Stimulated activated CD8-positive, alpha-beta memory T cell treated with anti-CD3 and anti-CD28 coated beads, Interleukin-15, amount 100 ng/mL, for 4 hours (primary cell): Measurements from ENCODE around the gene SPEM3.
"Not testable (repeated sequence)": the region's sequence is repeated elsewhere in the genome, so short reads cannot be mapped to it uniquely, and the experiment has no call there.

Experiments used
- DNase-seq, 2 donors: peaks; one replicate each; pipeline ENCODE4 v3.0.0-alpha.2; 2020; ENCODE audit warnings: low read depth in 2 of 2

The SPEM3 gene

GRCh38 chr17:7442142-7442541 is 13.5 kb downstream of the SPEM3 start:
- DNase-seq: no peak

DNA sequence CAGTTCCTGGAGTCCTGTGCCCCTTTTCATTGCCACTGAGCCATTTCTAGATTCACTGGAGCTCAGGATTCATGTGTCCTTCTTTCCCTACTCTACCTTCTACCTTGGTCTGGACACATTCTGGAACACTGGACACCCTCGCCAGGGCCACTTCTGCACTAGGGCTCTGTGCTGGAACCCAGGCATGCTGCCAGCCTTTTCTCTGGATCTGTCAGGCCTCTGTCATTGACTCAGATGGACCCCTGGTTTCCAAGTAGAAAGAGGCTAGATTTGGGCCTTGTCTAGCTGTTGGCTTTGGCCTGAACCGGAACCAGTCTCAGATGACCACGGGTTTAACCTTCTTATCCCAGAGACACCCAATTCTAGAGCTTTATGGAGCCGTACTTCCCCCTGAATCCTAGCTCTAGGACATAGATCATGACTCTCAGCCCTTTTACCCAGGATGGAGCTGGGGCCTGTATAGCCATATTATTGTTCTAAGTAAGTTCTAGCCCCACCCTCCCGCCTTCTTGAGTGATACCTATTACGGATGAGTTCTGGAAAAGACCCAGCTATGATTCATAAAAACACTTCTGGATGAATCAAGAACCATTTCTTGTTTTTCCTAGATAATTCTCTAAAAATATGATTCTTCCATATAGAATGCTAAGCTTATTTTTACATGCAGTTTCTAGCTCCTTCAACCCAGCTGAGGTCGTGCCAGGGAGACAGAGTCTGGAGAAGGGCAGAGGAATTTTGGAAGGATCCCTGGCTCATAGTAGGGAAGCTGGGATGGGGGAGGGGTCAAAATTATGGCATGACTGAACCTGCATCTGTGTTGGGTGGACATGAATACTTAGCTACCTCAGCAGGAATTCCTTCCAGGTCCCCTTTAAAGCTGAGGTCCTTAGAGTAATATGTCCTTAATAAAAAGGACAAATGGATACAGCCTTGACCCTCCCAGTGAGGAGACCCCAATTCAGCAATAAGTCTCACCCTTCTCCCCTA is 15.1 kb downstream of the SPEM3 start:
- no peak for DNase-seq

DNA sequence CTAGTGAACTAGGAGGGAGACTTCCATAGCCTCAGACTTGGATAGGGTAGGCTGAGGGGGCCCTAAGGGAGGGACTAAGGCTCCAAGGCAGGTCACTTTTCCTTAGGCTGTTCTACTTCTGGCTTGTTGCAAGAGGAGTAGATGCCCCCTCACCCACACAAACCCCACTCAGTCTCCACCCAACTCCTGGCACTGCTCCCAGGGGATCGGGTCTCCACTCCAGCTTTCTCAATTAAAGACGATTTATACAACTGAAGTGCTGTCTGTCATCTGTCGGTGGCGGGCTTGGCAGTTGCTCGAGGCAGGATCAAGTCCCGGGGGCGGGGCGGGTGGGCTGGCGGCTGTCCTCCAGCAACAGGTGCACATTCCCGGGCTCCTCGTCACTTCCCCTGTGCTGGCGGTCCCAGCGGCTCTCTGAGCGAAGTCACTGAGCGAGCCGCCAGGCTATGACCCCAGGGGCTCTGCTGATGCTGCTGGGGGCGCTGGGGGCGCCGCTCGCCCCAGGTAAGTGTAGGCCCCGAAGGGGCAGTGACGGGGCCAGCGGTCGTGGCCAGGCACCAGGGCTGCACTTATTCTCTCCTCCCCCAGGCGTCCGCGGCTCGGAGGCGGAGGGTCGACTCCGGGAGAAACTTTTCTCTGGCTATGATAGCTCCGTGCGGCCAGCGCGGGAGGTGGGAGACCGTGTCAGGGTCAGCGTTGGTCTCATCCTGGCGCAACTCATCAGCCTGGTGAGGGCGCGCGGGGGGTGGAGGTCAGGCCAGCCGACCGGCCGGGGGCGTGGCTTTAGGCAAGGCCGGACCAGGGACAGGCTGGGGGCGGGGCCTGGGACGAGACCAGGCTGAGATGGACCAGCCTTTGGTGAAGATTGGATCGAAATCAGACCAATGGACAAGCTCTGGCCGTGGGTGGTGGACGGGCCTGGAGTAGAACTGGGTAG is 16.3 kb downstream of the SPEM3 start, which contains the start of gene CHRNB1:
TSS of gene CHRNB1 (plus strand) at position 380 of the 937 bp plus-strand sequence. CDS start at position 447, 67 bp downstream.
- DNase-seq: no peak

- no peak for DNase-seq
These were observed 16.9 kb downstream of the SPEM3 start for GRCh38 chr17:7445619-7445968.

DNA sequence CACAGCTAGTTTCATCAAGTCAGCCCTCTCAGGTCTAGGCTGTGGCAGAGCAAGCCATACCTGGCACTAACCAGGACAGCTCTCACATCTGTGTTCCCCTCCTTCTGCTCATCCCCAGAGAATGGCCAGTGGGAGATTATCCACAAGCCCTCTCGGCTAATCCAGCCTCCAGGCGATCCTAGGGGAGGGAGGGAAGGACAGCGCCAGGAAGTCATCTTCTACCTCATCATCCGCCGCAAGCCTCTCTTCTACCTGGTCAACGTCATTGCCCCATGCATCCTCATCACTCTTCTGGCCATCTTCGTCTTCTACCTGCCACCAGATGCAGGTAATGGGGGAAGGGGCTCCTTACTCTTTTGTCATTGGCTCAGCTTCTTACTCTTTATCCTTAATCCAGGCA is 19.8 kb downstream of the SPEM3 start:
- DNase-seq: no peak

GRCh38 chr17:7459961-7460545 is 31.4 kb downstream of the SPEM3 start:
- no peak for DNase-seq

DNA sequence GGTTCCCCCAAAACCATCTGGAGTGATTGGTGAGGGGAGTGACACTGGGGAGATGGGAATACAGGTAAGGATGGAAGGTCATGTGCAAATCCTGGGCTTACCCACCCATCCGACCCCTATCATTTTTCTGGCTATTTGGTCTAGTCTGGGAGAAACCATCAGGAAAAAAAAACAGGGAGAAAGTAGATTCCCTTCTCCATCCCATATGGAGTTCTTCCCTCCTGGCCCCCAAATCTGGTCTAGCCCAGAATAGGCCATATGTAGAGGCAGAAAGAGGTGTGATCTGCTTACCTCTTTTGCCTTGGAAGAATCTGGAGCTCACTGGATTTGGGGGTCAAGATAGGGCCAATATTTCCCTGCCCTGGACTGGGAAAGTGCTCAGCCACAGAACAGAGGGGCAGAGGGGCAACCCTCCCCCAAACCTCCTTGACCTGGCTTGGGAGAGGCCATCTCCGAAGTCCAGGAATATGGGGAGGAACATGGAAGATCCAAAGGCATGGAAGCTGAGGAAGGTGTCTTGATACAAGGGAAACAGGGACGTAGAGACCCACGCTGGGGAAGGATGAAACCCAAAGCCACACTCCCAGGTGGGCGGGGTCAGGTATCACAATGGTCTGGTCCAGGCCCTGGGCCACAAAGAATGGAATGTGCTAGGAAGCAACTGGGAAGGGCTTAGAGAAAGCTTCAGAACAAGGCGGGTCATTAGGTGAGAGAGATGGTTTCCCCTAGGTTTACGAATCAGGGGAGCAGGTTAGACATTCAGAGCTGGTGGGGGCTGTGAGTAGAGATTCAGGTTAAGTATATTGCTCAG is 32.4 kb downstream of the SPEM3 start:
- DNase-seq: no peak

GRCh38 chr17:7462474-7463371 is 34.1 kb downstream of the SPEM3 start:
- DNase-seq: no peak

DNA sequence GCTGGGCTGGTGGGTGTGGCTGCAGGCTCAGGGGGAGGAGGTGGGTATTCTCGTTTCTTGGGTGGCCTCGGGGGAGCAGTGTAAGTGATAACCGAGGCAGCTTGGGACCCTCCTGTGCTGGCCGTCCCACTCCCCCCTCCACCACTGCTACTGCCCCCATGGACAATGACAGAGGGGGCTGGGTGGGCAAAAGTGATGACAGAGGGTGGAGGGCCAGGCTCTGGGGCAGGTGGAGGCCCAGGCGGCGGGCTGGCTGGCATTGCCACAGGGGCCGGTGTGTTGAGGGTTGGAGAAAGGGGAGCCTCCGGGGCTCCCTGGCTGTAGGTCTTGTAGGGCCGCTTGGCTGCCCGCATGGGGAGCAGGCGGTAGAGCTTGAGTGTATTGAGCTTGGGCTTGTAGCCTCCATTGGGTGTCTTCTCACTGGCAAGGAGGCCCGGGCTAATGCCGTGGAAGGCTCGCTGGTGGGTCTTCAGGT is 34.8 kb downstream of the SPEM3 start:
- DNase-seq: no peak

GRCh38 chr17:7464081-7464480 is 35.4 kb downstream of the SPEM3 start:
- no peak for DNase-seq

DNA sequence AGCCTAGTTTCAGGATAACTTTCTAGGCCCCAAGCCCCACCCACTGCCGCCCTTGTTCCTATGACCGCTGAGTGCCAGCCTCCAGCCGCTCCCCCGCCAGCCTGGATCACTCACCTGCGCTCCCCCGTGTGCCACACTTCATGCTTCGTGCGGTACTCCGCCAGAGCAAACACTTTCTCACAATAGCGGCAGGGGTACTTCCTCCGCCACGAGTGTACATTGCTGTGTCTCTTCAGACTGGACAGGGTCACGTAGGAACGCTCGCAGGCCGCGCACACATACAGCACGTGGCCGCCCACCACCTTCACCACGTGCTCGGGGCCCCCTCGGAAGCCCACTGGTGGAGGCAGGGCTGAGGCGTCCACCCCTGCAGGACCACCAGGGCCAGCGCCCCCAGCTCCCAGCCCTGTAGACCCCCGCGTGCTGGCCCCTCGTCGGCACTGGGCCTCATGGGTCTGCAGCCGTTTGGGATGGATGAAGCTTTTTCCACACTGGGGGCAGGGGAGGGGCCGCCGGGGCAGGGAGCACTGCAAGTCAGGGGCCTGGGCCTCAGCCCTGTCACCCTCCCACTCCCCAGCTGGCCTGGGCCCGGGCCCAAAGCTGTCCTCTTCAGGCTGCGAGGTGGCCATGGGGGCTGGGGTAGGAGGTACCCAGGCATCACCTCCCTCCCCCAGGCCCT is 37.1 kb downstream of the SPEM3 start:
- no peak for DNase-seq

DNA sequence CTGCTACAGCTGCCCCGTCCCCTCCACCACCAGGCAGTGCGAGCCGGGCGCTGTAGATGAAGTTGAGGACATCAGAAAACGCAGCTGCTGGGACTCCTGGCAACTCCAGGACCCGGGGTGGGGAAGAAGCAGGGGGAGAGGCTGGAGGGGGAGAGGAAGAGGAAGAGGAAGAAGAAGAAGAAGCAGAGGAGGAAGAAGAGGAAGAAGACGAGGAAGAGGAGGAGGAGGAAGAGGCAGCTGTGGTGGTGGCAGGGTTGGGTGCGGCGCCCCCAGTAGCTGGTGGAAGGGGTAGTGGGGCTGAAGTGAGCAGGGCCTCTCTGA is 37.6 kb downstream of the SPEM3 start:
- no peak for DNase-seq

- DNase-seq: no peak
These were observed 38.1 kb downstream of the SPEM3 start for GRCh38 chr17:7466639-7467341.

GRCh38 chr17:7467498-7467897 is 38.8 kb downstream of the SPEM3 start:
- DNase-seq: no peak

DNA sequence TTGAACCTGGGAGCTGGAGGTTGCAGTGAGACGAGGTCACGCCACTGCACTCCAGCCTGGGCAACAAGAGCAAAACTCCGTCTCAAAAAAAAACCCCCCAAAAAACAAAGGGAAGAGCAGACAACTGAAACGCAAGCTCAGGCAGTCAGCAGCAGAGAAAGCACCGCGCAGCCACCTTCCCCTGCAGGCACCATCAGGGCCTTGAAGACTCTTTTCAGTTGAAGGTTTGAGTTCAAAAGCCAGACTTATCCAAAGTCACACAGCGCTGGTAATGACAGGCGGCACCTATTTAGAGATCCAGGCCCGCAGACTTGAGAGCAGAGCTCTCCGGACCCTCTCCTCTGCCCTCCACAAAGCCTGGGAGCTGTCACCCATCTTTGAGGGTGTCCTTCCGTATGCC is 39.6 kb downstream of the SPEM3 start:
- no peak for DNase-seq

- no peak for DNase-seq
These were observed 40.2 kb downstream of the SPEM3 start for GRCh38 chr17:7468804-7469389.

- not testable (repeated sequence) for DNase-seq
These were observed 41.2 kb downstream of the SPEM3 start for GRCh38 chr17:7469843-7470242.

DNA sequence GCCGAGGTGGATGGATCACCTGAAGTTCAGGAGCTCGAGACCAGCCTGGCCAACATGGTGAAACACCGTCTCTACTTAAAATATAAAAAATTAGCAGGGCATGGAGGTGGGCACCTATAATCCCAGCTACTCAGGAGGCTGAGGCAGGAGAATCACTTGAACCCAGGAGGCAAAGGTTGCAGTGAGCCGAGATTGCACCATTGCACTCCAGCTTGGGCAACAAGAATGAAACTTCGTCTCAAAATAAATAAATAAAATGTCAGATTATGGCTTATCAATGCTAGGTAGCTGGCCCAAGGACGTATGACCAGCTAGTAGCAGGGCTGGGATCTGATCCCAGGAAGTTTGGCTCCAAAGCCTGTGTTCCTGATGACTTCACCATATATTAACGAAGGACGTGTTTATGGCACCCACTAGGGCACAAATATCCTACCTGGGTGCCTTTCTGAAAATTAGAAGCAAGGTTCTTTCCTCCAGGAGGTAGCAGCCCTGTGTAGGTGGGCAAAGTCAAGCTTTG is 41.9 kb downstream of the SPEM3 start:
- not testable (repeated sequence) for DNase-seq
